HG03045 (cell line): ENCODE results near the gene C22orf39.

Experiments used
- ATAC-seq: cut with Tn5 transposase; IDR thresholded peaks from one replicate; pipeline ENCODE4 v1.9.1; 2021; ENCODE audit warnings: mild to moderate bottlenecking, moderate library complexity; ENCODE audit not compliant: unreplicated experiment

C22orf39 gene

GRCh38 chr22:19477321-19478044, 30.0 kb upstream of the C22orf39 start:
- no peak for ATAC-seq

- no peak for ATAC-seq
Measured at GRCh38 chr22:19476023-19476422, 28.5 kb upstream of the C22orf39 start.

GRCh38 chr22:19473578-19473977, 26.1 kb upstream of the C22orf39 start:
- no peak for ATAC-seq

DNA sequence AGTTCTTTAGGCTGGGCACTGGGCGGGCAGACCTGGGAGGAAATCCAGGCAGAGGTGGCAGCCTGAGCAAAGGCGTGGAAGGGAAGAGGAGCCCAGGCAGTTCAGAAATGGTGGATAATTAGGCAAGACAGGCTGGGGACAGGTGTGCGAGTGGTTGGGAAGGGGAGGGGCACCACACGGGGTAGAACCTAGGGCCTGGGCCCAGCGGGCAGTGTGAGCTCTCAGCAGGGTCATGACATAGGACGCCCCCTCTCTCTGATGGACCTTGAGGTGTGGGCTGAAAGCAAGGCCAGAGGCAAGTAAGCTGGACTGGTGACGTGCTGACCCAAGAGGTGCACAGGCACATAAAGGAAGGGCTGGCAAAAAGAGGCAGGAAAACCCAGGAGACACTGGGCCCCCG, 24.7 kb upstream of the C22orf39 start:
- ATAC-seq = no peak

GRCh38 chr22:19471572-19471971, 24.1 kb upstream of the C22orf39 start:
- ATAC-seq = no peak

- no peak for ATAC-seq
Measured at GRCh38 chr22:19470010-19470409, 22.5 kb upstream of the C22orf39 start.

DNA sequence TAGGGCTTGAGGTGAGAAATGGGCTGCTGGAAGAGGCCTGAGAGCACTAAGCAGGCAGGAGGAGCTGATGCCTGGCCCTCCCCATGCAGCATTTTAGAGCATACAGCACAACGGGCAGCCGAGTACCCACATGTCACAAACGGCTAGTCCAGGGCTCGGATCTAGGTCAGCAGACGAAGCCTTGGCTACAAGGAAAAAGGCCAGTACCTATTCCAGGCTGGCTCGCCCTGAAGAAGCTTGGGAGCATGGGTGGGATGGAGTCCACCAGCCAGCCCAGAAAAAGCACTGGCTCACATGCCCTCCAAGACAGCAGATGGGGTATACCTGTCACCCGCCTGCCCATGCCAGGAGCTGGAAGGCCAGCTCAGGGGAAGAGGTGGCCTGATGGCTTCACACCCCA, 21.9 kb upstream of the C22orf39 start:
- ATAC-seq = no peak

- no peak for ATAC-seq
Measured at GRCh38 chr22:19467912-19468311, 20.4 kb upstream of the C22orf39 start.

DNA sequence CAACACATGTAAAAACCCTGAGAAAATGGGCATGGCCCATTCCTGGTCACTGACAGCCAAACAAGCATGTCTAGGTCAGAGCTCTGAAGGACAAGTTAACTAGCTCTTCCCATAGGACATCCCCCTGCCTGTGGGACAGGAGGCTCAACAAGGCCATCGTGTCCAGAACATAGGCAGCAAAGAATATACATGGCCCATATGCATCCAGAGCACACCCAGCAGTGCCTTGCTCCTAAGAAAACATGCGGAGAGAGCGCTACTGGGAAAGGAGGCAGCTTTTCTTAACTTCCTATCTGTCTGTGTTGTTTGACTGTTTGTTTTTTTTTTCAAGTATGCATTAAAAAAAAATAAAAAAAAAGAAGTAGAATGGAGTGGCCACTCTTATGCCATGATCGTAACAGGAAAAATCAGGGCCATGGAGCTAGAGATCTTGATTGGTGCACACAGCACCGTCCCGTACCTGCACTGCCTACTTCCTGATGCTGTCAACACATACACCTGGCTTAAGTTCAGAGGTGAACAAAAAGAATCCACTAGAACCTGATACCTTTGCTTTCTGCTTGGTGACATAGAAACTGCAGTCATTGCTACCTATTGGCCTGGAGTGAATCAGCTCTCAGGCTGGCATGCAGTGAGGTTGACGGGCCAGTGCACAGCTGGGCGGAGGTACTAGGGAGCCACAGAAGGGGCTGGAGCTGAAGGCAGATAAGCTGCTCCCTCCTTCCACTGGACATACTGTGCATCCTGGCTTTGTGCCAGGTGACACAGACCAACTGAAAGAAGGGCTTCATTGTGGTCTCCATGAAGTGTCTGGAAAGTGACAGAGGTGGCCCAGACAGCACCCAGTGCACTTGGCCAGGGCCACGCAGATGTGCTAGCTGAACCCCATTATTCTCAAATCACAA, 19.6 kb upstream of the C22orf39 start:
- no peak for ATAC-seq

- no peak for ATAC-seq
Measured at GRCh38 chr22:19466126-19466716, 18.7 kb upstream of the C22orf39 start.

DNA sequence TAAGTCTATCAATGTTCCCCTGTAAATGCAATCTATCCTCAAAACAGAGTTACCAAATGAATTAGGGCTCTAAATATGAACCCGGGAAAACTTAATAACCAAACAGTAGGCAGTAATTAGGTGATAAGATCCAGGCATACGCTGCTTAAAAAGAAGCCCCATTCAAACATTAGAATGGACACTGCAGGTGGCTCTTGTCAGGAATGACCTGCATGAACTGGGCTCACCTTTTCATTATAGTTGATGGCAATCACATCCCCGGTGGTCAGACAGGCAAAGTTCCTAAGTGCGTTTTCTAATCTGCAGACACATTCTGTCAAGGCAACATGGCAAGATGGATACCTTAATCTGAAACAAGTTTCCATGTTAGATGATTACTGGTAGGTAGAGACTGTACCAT, 17.5 kb upstream of the C22orf39 start:
- ATAC-seq = no peak

DNA sequence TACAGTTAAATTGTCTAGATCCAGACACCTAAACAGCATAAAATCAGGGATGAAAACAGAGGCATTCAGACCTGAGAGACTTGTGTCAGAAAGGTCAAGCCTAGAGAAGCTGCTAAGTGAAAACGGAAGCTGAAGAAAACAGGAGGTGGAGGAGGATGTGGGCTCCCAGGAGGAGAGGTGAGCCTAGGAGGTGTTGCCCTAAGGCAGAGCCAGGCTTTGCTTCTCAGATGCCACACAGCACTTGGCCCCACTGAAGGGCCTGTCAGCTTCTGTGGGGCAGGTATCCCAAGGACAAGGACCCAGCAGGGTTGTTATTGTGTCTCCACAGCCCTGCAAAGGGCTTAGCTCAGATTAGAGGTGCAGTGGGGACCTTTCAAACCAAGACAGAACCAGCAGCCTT, 17.0 kb upstream of the C22orf39 start:
- ATAC-seq = no peak

GRCh38 chr22:19463491-19464469, 16.3 kb upstream of the C22orf39 start:
- no peak for ATAC-seq

DNA sequence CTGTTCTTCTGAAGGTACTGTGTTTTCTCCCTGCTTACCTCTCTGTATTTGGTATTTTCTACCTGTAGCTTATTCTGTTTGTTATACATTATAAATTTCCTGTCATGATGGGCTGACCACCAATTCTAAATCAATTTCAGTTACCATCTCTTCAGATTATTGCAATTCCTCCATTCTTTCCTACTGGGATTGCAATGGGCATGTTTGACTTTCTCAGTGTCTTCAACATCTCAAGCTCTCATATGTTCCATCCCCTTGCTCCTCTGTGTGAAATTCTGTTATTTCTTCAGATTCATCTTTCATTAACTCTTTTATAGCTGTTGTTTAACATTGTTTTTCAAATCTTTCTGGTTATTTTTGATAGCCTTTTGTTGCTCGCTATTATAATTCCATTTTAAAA, 15.5 kb upstream of the C22orf39 start:
- no peak for ATAC-seq

- no peak for ATAC-seq
Measured at GRCh38 chr22:19461506-19461905, 14.0 kb upstream of the C22orf39 start.

DNA sequence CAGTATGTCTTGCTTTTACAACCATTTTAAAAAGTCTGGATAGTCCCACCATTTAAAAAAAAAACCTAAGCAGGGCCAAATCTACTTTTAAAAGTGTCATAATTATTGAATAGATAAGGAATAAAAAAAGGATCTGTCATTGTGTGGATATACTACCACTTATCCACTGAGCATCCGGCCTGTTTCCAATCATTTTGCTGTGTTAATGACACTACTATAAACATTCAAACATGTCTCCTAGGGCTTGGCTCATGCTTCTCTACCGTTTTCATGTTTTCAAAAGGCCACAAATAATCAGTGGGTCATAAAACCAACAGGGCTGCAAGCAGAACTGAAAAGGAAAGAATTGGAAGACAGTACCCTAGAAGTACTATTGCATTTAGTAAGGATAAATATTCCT, 12.5 kb upstream of the C22orf39 start:
- ATAC-seq = no peak

- no peak for ATAC-seq
Measured at GRCh38 chr22:19457828-19458428, 10.4 kb upstream of the C22orf39 start.

DNA sequence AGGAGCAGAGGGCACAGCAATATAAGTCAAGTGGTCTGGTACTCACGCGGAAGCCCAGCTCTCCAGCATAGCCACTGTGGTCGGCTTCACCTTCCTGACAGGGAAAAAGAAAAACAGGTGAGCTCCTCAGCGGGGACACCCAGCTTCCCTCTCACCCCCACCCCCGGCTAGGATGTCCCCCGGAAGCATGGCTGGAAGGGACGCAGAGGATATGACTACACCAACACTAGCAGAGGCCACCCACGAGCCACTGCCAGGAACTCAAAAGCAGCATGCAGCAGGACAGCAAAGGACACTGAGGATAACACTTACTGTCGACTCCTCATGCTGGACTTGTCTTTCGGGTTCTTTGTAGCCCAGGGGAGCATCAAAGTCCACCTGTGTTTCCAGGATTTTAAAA, 9.0 kb upstream of the C22orf39 start:
- no peak for ATAC-seq

- no peak for ATAC-seq
Measured at GRCh38 chr22:19455585-19456370, 8.3 kb upstream of the C22orf39 start.
